ENCODE results near the gene C22orf15.

The C22orf15 gene

GRCh38 chr22:23751441-23751996 lies 11.3 kb upstream of the C22orf15 start:
- no peak for DNase-seq

- no peak for DNase-seq
These were observed 10.6 kb upstream of the C22orf15 start for GRCh38 chr22:23752090-23752691.

GRCh38 chr22:23752750-23753149 lies 10.0 kb upstream of the C22orf15 start:
- DNase-seq: no peak

GRCh38 chr22:23753385-23753784 lies 9.4 kb upstream of the C22orf15 start:
- no peak for DNase-seq

GRCh38 chr22:23754220-23754919 lies 8.4 kb upstream of the C22orf15 start, which contains the start of gene VPREB3:
VPREB3 (minus strand) TSS chr22:23754425; CDS start chr22:23754363, 62 bp downstream.
- DNase-seq: no peak

- DNase-seq: no peak
These were observed 7.7 kb upstream of the C22orf15 start for GRCh38 chr22:23754980-23755636.

- DNase-seq: no peak
These were observed 7.1 kb upstream of the C22orf15 start for GRCh38 chr22:23755711-23756110.

- DNase-seq: no peak
These were observed 5.9 kb upstream of the C22orf15 start for GRCh38 chr22:23756891-23757290.

GRCh38 chr22:23759566-23759965 lies 3.2 kb upstream of the C22orf15 start:
- DNase-seq: no peak

GRCh38 chr22:23760056-23760455 lies 2.7 kb upstream of the C22orf15 start:
- no peak for DNase-seq

- no peak for DNase-seq
These were observed 772 bp downstream of the C22orf15 start for GRCh38 chr22:23763579-23763945.

- DNase-seq: no peak
These were observed 1.2 kb downstream of the C22orf15 start for GRCh38 chr22:23763954-23764353.

- DNase-seq: no peak
These were observed 2.4 kb downstream of the C22orf15 start for GRCh38 chr22:23764899-23765881.

- DNase-seq: no peak
These were observed 4.5 kb downstream of the C22orf15 start for GRCh38 chr22:23767303-23767672.

GRCh38 chr22:23767673-23768548 lies 5.1 kb downstream of the C22orf15 start, which contains the start of gene CHCHD10:
CHCHD10 (minus strand) TSS chr22:23767972; CDS start chr22:23767874, 98 bp downstream.
- DNase-seq: peak; percentile 64 to 66

GRCh38 chr22:23769321-23769965 lies 6.7 kb downstream of the C22orf15 start:
- DNase-seq: no peak

GRCh38 chr22:23772315-23772648 lies 9.5 kb downstream of the C22orf15 start:
- no peak for DNase-seq

- no peak for DNase-seq
These were observed 10.1 kb downstream of the C22orf15 start, which contains the start of gene MMP11 for GRCh38 chr22:23772649-23773473. MMP11 (plus strand) TSS chr22:23772849; CDS start chr22:23772871, 22 bp downstream.

- no peak for DNase-seq
These were observed 10.8 kb downstream of the C22orf15 start for GRCh38 chr22:23773483-23774113.

Data from AML-193 (cell line).